ENCODE measurements around the gene C3.
"Not testable (repeated sequence)": the region's sequence is repeated elsewhere in the genome, so short reads cannot be mapped to it uniquely, and the experiment has no call there.

C3 gene

GRCh38 chr19:6690160-6690885, 30.1 kb downstream of the C3 start:
- no peak for DNase-seq (ENCODE audit: low spot score)

GRCh38 chr19:6687114-6687513, 33.3 kb downstream of the C3 start:
- DNase-seq (ENCODE audit: low spot score): no peak

GRCh38 chr19:6686628-6686975, 33.8 kb downstream of the C3 start:
- DNase-seq (ENCODE audit: low spot score): no peak

GRCh38 chr19:6685962-6686627, 34.4 kb downstream of the C3 start:
- DNase-seq (ENCODE audit: low spot score): no peak

- no peak for DNase-seq (ENCODE audit: low spot score)
Observed at GRCh38 chr19:6685482-6685881, 35.0 kb downstream of the C3 start.

- no peak for DNase-seq (ENCODE audit: low spot score)
Observed at GRCh38 chr19:6683971-6684370, 36.5 kb downstream of the C3 start.

- DNase-seq (ENCODE audit: low spot score): no peak
Observed at GRCh38 chr19:6682607-6683128, 37.8 kb downstream of the C3 start.

GRCh38 chr19:6680141-6680540, 40.3 kb downstream of the C3 start:
- no peak for DNase-seq (ENCODE audit: low spot score)

- DNase-seq (ENCODE audit: low spot score): no peak
Observed at GRCh38 chr19:6679139-6679538, 41.3 kb downstream of the C3 start.

GRCh38 chr19:6678690-6679109, 41.8 kb downstream of the C3 start:
- no peak for DNase-seq (ENCODE audit: low spot score)

- DNase-seq (ENCODE audit: low spot score): no peak
Observed at GRCh38 chr19:6677883-6678689, 42.4 kb downstream of the C3 start.

- DNase-seq (ENCODE audit: low spot score): no peak
Observed at GRCh38 chr19:6677495-6677882, 43.0 kb downstream of the C3 start.

GRCh38 chr19:6676288-6676687, 44.2 kb downstream of the C3 start:
- no peak for DNase-seq (ENCODE audit: low spot score)

- peak; percentile 89 for DNase-seq (ENCODE audit: low spot score)
Observed at GRCh38 chr19:6674868-6675305, 45.6 kb downstream of the C3 start.

GRCh38 chr19:6674408-6674807, 46.0 kb downstream of the C3 start:
- not testable (repeated sequence) for DNase-seq (ENCODE audit: low spot score)

GRCh38 chr19:6672693-6673290, 47.7 kb downstream of the C3 start:
- no peak for DNase-seq (ENCODE audit: low spot score)

GRCh38 chr19:6671960-6672359, 48.5 kb downstream of the C3 start:
- DNase-seq (ENCODE audit: low spot score): no peak

GRCh38 chr19:6668691-6669090, 51.8 kb downstream of the C3 start:
- DNase-seq (ENCODE audit: low spot score): peak; percentile 26

- peak; percentile 56 for DNase-seq (ENCODE audit: low spot score)
Observed at GRCh38 chr19:6667114-6667627, 53.3 kb downstream of the C3 start.

GRCh38 chr19:6664916-6665315, 55.5 kb downstream of the C3 start:
- no peak for DNase-seq (ENCODE audit: low spot score)

- peak; percentile 66 for DNase-seq (ENCODE audit: low spot score)
Observed at GRCh38 chr19:6663236-6664201, 56.9 kb downstream of the C3 start.

Data from CD4-positive, alpha-beta T cell treated with Interleukin-15 for 4 hours (primary cell).